KMS-11 (cell line): ENCODE results near the gene EFNA1.
"Not testable (repeated sequence)": the region's sequence is repeated elsewhere in the genome, so short reads cannot be mapped to it uniquely, and the experiment has no call there.

ENCODE experiments used
- H2AFZ ChIP-seq: fragments of 200-600 bp; sonication (generic); 2 replicates; pipeline ENCODE4 v1.6.1; 2016; ENCODE audit warnings: antibody characterized with exemption, mixed run types, low read depth
- H3K27ac ChIP-seq: fragments of 200-600 bp; sonication (generic); 2 replicates; pipeline ENCODE4 v1.6.1; 2016; ENCODE audit warnings: mild to moderate bottlenecking, mixed run types
- H3K27me3 ChIP-seq: fragments of 200-600 bp; sonication (generic); 2 replicates; pipeline ENCODE4 v1.6.1; 2017; ENCODE audit warnings: mild to moderate bottlenecking, low read depth, mixed run types, moderate library complexity; ENCODE audit not compliant: insufficient read depth
- H3K36me3 ChIP-seq: fragments of 200-600 bp; sonication (generic); 2 replicates; pipeline ENCODE4 v1.6.1; 2017; ENCODE audit warnings: mild to moderate bottlenecking, mixed run types; ENCODE audit not compliant: insufficient read depth
- H3K4me1 ChIP-seq: fragments of 200-600 bp; sonication (generic); 2 replicates; pipeline ENCODE4 v1.6.1; 2016; ENCODE audit warnings: mild to moderate bottlenecking, low read depth, mixed run types; ENCODE audit not compliant: poor library complexity, severe bottlenecking
- H3K4me2 ChIP-seq: fragments of 200-600 bp; sonication (generic); 2 replicates; pipeline ENCODE4 v1.7.0; 2016; ENCODE audit warnings: mild to moderate bottlenecking, mixed run types
- H3K4me3 ChIP-seq: fragments of 200-600 bp; sonication (generic); IDR thresholded peaks from 2 replicates; pipeline ENCODE4 v1.6.1; 2017; ENCODE audit warnings: low read depth, low read length, mixed read lengths; ENCODE audit not compliant: insufficient read depth
- H3K79me2 ChIP-seq: fragments of 200-600 bp; sonication (generic); 2 replicates; pipeline ENCODE4 v1.6.1; 2016; ENCODE audit warnings: low read depth, mixed run types; ENCODE audit not compliant: insufficient read depth
- H3K9ac ChIP-seq: fragments of 200-600 bp; sonication (generic); 2 replicates; pipeline ENCODE4 v1.6.1; 2016; ENCODE audit warnings: mild to moderate bottlenecking, mixed run types
- H4K20me1 ChIP-seq: fragments of 200-600 bp; sonication (generic); 2 replicates; pipeline ENCODE4 v1.6.1; 2016; ENCODE audit warnings: mild to moderate bottlenecking, mixed run types; ENCODE audit not compliant: insufficient read depth
- TF ChIP-seq, protein P1 (sequence below): fragments of 200-600 bp; sonication (generic); conservative IDR thresholded peaks from 2 replicates; pipeline ENCODE4 v1.6.1; 2017; ENCODE audit warnings: low read depth, mild to moderate bottlenecking, antibody characterized with exemption, low read length, moderate library complexity, mixed read lengths

EFNA1 gene

DNA sequence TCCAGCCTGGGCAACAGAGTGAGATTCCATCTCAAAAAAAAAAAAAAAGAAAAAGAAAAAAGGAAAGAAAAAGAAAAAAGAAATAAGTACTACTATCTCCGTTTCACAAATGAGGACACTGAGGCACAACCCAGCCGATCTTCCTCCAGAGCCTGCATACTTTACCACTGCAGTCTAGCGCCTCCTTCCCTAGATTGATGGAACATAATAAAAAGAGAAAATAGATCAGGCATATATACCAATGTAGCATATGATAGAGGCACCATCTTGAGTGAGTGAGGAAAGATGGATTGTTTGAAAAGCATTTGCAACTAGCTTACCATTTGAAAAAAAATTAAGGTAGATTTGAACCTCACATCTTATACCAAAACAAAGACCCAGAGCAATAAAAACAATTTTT lies 17.8 kb downstream of the EFNA1 start:
- Histone ChIP-seq H3K36me3 (no peaks in the 10 kb centered on the region), H3K27me3 (peaks cover 49% of the 10 kb centered on the region), H3K9ac (no peak overlapping the region), H3K27ac (no peak overlapping the region), H3K4me3 (no peak overlapping the region), H3K4me1 (peaks cover 7% of the 10 kb centered on the region), H2AFZ (no peak overlapping the region), H3K4me2 (no peak overlapping the region), H4K20me1 (no peaks in the 10 kb centered on the region), H3K79me2 (no peaks in the 10 kb centered on the region)
- TF ChIP-seq, protein P1, sequence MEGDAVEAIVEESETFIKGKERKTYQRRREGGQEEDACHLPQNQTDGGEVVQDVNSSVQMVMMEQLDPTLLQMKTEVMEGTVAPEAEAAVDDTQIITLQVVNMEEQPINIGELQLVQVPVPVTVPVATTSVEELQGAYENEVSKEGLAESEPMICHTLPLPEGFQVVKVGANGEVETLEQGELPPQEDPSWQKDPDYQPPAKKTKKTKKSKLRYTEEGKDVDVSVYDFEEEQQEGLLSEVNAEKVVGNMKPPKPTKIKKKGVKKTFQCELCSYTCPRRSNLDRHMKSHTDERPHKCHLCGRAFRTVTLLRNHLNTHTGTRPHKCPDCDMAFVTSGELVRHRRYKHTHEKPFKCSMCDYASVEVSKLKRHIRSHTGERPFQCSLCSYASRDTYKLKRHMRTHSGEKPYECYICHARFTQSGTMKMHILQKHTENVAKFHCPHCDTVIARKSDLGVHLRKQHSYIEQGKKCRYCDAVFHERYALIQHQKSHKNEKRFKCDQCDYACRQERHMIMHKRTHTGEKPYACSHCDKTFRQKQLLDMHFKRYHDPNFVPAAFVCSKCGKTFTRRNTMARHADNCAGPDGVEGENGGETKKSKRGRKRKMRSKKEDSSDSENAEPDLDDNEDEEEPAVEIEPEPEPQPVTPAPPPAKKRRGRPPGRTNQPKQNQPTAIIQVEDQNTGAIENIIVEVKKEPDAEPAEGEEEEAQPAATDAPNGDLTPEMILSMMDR: no peak; the same call in 1 of the 2 replicates

DNA sequence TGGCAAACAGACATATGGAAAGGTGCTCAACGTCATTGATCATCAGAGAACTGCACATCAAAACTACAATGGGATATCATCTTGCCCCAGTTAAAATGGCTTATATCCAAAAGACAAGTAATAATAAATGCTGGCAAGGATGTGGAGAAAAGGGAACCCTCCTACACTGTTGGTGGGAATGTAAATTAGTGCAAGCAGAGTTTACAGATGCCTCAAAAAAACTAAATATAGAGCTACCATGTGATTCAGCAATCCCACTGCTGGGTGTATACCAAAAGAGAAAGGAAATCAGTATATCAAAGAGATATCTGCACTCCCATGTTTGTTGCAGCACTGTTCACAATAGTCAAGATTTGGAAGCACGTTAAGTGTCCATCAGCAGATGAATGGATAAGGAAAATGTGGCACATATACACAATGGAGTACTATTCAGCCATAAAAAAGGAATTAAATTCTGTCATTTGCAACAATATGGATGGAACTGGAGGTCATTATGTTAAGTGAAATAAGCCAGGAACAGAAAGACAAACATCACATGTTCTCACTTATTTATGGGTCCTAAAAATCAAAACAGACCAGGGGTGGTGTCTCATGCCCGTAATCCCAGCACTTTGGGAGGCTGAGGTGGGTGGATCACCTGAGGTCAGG lies 28.4 kb downstream of the EFNA1 start:
- not testable (repeated sequence) for H3K27ac ChIP-seq, H3K9ac ChIP-seq, H3K4me2 ChIP-seq, H3K4me1 ChIP-seq, H2AFZ ChIP-seq, H3K27me3 ChIP-seq, H3K4me3 ChIP-seq, H4K20me1 ChIP-seq, H3K36me3 ChIP-seq, H3K79me2 ChIP-seq

DNA sequence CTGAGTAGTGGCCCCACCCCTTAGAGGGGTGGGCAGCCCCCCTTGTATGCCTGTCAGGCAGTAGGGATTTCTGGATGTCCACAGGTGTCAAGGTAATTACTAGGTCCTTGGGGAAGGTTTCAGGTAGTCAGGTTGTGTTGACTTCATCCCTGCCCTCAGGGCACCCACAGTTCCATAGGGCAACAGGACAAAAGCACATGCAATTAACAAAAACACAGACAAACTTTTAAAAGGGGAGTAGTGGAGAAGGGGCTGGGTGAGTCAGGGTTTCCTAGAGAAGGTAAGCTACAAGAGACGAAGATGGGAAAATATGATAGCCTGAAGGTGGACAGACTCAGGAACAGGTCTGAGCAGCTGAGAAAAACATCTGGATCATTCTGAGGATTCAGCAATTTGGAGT lies 31.3 kb downstream of the EFNA1 start:
- no peak overlapping the region for H3K4me2 ChIP-seq
- H3K27me3 ChIP-seq: no peaks in the 10 kb centered on the region; the same call in 1 of the 2 replicates
- H3K36me3 ChIP-seq: no peaks in the 10 kb centered on the region
- H3K27ac ChIP-seq: no peak overlapping the region
- H3K4me1 ChIP-seq: no peaks in the 10 kb centered on the region
- H3K79me2 ChIP-seq: no peaks in the 10 kb centered on the region
- H2AFZ ChIP-seq: no peak overlapping the region
- no peak overlapping the region for H3K9ac ChIP-seq
- H4K20me1 ChIP-seq: no peaks in the 10 kb centered on the region
- H3K4me3 ChIP-seq: no peak overlapping the region
- TF ChIP-seq, protein P1: no peak

DNA sequence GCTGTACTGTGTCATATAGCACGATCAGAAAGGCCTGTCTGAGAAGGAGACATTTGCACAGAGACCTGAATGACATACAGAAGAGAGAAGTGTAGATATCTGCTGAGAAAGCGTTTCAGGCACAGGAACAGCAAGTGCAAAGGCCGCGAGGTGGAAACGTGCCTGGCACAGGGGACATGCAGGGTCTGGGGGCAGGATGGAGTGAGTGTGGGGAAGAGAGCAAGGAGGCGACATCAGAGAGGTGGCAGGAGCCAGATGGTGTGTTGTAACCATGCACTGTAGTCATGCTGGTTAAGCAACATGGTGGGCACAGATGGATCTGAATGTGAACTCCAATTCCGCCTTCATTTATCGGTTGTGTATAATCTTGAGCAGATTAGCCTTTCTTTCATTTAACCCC lies 32.5 kb downstream of the EFNA1 start:
- Histone ChIP-seq H4K20me1 (no peaks in the 10 kb centered on the region), H3K4me3 (no peak overlapping the region), H2AFZ (no peak overlapping the region), H3K27me3 (no peaks in the 10 kb centered on the region; the same call in 1 of the 2 replicates), H3K27ac (no peak overlapping the region), H3K4me2 (no peak overlapping the region), H3K4me1 (no peaks in the 10 kb centered on the region), H3K36me3 (no peaks in the 10 kb centered on the region), H3K79me2 (no peaks in the 10 kb centered on the region), H3K9ac (no peak overlapping the region)
- TF ChIP-seq, protein P1: no peak

DNA sequence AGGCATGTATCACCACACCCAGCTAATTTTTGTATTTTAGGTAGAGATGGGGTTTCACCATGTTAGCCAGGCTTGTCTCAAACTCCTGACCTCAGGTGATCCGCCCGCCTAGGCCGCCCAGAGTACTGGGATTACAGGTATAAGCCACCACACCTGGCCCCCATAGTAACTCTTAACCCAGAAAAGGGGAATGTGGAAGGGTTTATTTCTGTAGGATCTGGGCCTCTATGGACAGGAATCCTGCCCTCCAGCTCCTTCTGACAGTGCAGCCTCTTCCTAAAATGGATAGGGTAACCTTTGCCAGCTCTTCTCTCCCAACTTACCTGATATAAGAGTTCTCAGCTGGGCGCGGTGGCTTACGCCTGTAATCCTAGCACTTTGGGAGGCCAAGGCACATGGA lies 35.0 kb downstream of the EFNA1 start:
- not testable (repeated sequence) for H3K4me1 ChIP-seq, H3K4me3 ChIP-seq, H3K79me2 ChIP-seq, H3K9ac ChIP-seq, H3K4me2 ChIP-seq, H3K36me3 ChIP-seq, H3K27me3 ChIP-seq, H2AFZ ChIP-seq, H3K27ac ChIP-seq, H4K20me1 ChIP-seq

DNA sequence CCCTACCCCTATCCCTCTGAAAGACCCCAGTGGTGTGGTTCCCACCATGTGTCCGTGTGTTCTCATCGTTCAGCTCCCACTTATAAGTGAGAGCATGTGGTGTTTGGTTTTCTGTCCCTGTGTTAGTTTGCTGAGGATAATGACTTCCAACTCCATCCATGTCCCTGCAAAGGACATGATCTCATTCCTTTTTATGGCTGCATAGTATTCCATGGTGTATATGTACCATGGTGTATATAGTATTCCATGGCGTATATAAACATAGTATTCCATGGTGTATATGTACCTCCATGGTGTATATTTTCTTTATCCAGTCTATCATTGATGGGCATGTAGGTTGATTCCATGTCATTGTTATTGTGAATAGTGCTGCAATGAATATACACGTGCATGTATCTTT lies 36.1 kb downstream of the EFNA1 start:
- H3K4me1 ChIP-seq: not testable (repeated sequence)

DNA sequence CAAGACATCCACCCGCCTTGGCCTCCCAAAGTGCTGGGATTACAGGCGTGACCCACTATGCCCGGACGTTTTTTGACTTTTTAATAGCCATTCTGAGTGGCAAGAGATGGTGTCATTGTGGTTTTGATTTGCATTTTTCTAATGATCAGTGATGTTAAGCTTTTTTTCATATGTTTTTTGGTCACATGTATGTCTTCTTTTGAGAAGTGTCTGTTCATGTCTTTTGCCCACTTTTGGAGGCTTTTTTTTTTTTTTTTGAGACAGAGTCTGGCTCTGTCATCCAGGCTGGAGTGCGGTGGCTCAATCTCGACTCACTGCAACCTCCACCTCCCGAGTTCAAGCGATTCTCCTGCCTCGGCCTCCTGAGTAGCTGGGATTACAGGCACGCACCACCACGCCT lies 36.9 kb downstream of the EFNA1 start:
- not testable (repeated sequence) for H2AFZ ChIP-seq, H3K36me3 ChIP-seq, H4K20me1 ChIP-seq, H3K27me3 ChIP-seq, H3K27ac ChIP-seq, H3K4me3 ChIP-seq, H3K4me2 ChIP-seq, H3K79me2 ChIP-seq, H3K4me1 ChIP-seq, H3K9ac ChIP-seq

More for the DNA sequence above, 36.1 kb downstream of the EFNA1 start:
- not testable (repeated sequence) for H3K4me3 ChIP-seq, H3K4me2 ChIP-seq, H3K9ac ChIP-seq, H3K27ac ChIP-seq, H2AFZ ChIP-seq, H3K36me3 ChIP-seq, H4K20me1 ChIP-seq, H3K27me3 ChIP-seq, H3K79me2 ChIP-seq
